HG03378 (cell line): ENCODE results near the gene PPP1CA.

Source experiments
- ATAC-seq: cut with Tn5 transposase; IDR thresholded peaks from one replicate; pipeline ENCODE4 v1.9.1; 2021; ENCODE audit warnings: mild to moderate bottlenecking, moderate library complexity; ENCODE audit not compliant: unreplicated experiment

Gene PPP1CA

GRCh38 chr11:67401495-67402191 lies at the start of gene PPP1CA:
PPP1CA (minus strand) TSS chr11:67401858; CDS start chr11:67401782, 76 bp downstream.
- ATAC-seq, result peak; percentile 31

DNA sequence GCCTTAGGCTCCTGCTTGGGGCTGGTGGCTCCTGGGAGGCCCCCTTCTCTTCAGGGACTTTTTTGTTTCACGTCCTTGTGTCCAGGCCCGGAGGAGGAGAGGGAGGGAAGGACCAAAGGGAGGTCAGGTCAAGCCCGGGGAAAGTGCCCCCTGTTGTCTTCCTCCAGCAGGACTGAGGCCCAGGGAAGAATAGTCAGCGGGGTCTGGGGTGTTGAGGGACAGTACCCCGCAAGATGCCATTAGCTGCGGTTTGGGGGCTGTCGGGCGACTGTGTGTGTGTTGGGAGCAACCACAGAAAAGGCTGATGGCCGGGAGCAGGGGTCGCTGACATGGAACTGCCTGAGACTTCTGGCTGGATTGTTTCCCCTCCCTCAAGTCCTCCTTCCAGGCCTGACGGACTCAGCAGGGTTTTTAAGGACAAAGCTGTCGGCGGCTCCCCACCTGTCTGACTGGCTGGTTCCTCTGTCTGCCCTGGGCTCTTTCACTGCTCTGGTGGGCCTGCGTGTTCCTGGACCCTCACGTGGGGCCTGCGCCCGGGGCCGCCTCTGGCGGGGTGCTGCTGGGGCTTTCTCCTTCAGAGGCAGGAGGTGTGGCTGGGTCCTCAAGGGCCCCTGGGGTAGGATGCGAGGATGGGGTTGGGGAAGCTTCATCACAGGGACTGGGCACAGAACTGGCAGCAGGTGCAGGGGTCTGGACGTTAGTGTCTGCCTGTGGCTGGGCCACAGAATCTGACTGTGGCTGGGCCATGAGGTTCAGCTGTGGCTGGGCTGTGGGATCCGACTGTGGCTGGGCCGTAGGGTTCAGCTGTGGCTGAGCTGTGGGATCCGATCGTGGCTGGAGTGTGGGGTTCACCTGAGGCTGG lies 49.4 kb upstream of the PPP1CA start:
- ATAC-seq, result no peak

GRCh38 chr11:67449116-67449844 lies 47.6 kb upstream of the PPP1CA start:
- no peak for ATAC-seq

DNA sequence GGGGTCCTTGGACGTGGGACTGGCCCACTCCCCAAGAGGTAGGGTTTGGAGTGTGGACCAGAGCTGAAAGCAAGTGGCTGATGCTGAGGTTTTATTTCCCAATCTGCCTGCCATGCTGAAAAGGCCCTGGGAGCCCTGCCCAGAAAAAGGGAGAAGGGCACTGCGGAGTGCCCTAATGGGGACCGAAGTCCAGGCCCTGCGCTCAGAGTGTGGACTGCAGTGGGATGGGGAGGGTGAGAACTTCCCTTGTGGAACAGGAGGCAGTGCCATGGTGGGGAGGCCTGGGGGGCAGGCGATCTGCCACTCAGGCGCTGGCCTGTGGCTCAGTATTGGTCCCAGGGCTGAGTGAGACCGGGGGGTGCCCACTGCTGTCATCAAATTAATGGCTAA lies 46.6 kb upstream of the PPP1CA start:
- ATAC-seq, result no peak

GRCh38 chr11:67445515-67445914 lies 43.9 kb upstream of the PPP1CA start:
- no peak for ATAC-seq

DNA sequence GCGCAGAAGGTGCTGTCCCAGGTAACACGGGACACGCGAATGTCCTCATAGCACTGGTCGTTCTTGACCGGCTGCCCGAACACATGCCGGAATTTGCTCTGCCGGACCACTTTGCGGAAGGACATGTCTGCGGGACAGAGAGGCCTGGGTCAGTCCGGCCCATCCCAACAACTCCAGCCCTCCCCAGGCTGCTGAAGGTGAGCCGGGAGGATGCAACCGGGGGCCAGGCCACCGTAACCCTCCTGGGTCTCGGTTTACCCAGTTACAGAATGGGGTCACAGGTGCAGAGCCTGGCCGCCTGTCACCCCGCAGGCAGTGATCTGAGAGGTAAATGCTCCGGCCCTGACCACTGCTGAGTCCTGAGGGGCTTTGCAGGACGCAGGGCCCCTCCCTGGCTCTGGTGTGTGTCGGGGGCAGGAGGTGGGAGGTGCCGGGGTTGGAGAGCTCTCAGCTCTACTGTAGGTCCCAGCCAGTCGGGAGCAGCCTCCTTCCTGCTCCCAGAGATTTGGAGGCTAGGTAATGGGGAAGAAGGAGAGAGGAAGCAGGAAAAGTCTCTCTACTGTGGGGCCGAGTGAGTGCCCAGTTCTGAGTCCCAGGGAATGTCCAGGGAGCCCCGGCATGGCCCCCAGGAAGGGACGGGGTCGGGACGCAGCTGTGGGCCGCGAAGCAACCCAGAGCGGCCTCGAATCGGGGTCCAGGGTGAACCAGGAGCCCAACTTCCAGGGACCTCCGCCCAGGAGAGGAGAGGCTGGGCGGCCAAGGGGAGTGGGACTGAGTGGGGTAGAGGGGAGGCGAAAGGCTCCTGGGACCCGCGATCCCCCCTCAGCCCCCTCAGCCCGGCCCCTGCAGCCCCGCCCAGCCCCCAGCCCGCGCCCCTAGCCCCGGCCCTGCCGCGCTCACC lies 41.1 kb upstream of the PPP1CA start:
- ATAC-seq, result no peak

GRCh38 chr11:67441731-67442351 lies 40.2 kb upstream of the PPP1CA start:
- ATAC-seq, result no peak

GRCh38 chr11:67441098-67441563 lies 39.5 kb upstream of the PPP1CA start:
- ATAC-seq, result no peak

GRCh38 chr11:67440229-67441097 lies 38.8 kb upstream of the PPP1CA start:
- ATAC-seq, result no peak

- ATAC-seq, result no peak
Observed at GRCh38 chr11:67439321-67440228, 37.9 kb upstream of the PPP1CA start.

DNA sequence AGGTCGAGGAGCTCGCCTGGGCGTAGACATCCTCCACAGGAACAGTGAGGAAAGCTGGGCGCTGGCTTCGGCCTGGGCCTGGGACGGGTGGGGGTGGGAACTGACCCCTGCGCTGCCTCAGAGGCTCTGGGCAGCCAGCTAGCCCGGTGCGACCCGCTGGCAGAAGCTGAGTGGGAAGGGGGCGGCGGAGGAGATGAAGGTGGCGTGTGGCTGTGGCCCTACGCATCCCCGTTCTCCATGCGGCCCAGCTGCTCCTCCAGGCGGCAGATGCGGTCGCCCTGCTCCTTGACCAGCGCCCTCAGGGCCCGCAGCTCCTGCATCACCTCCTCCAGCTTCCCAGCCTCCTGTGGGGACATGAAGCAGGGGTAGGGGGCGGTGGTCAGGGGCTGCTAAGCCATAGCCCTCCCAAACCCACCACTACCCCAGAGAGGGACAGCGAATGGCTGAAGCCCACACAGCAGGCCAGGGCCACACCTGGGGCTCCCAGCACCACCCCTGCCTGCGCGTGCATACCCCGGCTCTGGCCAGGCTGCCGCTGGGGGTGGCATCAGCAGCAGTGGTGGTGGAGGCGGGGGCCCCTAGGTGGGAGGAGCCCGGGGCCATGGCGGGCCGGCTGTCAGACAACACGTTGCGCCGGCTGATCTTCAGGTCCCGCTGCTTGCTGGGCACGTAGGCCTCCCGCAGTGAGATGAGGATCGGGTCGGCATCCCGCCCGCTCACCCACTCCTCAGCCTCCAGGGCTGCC lies 36.7 kb upstream of the PPP1CA start:
- no peak for ATAC-seq

- no peak for ATAC-seq
Observed at GRCh38 chr11:67437809-67438157, 36.1 kb upstream of the PPP1CA start.

GRCh38 chr11:67437082-67437808 lies 35.6 kb upstream of the PPP1CA start, which contains the start of gene PTPRCAP:
PTPRCAP (minus strand) TSS chr11:67437682; CDS start chr11:67437619, 63 bp downstream.
- ATAC-seq, result no peak

- no peak for ATAC-seq
Observed at GRCh38 chr11:67436459-67437081, 34.9 kb upstream of the PPP1CA start.

DNA sequence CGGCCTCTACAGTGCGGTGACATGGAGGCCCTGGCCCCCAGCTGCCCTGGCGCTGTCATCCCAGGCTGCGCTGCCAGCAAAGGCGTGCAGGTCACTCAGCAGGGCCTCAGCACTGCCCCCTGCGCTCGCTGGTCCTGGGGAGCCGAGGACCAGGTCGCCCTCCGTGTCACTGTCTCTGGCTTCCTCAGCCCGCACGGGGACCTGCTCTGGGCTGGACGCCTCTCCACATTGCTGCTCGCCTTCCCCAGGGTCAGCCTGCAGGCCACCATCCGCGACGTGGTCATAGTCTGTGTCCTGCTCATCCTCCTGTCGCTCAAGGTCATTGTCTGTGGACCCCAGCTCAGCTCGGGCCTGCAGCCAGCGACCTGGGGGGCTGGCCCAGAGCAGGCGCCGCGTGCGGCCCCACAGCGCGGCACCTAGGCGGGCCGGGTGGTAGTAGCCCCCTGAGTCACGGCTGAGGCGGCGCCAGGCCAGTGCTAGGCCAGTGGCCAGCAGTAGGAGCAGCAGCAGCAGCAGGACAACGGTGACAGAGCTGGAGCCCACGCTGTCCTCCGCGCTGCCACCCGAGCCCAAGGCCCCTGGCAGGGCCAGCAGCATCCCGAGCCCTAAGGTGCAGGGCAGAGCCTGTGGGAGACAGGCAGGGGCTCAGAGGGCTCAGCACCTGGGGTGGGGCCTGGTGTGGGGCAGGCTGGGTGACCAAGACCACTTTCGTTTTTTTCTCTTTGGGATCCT lies 34.2 kb upstream of the PPP1CA start:
- ATAC-seq, result no peak
